GM12874 (cell line): ENCODE data around the gene LDLRAD4.

Experiments used
- TF ChIP-seq, protein P1 (sequence below): IDR thresholded peaks from 2 replicates; pipeline ENCODE4 v1.5.1; 2011; ENCODE audit warnings: low read depth, mild to moderate bottlenecking, control low read depth, low read length, moderate library complexity; ENCODE audit not compliant: insufficient read depth

Gene LDLRAD4

DNA sequence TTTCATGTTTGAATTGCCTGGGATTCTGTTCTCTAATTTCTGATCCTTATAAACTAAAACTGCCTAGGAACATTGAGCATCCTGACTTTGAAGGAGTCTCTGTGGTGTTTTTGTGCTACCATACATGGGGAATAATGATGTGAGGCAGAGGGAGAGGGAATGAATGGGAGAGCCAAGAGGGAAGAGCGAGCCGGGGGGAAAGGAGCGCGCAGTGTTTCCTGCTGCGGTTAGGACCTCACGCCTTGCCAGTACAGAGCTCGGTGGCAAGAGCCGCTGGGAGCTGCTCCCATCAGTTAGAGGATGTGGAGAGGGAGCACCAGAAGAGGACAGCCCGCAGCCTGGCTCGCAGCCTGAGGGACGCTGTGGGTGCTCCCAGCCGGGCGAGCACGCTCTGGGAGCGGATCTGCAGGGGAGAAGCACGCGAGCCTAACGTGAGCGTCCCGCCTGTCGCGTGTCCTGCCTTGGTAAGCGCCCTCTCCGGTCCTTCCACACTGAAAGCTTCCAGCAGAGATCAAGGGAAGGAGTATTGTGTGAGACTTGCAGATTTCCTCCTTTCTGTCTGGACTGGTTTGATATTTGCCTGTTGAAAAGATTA, 393.1 kb downstream of the LDLRAD4 start:
- TF ChIP-seq, protein P1, sequence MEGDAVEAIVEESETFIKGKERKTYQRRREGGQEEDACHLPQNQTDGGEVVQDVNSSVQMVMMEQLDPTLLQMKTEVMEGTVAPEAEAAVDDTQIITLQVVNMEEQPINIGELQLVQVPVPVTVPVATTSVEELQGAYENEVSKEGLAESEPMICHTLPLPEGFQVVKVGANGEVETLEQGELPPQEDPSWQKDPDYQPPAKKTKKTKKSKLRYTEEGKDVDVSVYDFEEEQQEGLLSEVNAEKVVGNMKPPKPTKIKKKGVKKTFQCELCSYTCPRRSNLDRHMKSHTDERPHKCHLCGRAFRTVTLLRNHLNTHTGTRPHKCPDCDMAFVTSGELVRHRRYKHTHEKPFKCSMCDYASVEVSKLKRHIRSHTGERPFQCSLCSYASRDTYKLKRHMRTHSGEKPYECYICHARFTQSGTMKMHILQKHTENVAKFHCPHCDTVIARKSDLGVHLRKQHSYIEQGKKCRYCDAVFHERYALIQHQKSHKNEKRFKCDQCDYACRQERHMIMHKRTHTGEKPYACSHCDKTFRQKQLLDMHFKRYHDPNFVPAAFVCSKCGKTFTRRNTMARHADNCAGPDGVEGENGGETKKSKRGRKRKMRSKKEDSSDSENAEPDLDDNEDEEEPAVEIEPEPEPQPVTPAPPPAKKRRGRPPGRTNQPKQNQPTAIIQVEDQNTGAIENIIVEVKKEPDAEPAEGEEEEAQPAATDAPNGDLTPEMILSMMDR, result no peak

DNA sequence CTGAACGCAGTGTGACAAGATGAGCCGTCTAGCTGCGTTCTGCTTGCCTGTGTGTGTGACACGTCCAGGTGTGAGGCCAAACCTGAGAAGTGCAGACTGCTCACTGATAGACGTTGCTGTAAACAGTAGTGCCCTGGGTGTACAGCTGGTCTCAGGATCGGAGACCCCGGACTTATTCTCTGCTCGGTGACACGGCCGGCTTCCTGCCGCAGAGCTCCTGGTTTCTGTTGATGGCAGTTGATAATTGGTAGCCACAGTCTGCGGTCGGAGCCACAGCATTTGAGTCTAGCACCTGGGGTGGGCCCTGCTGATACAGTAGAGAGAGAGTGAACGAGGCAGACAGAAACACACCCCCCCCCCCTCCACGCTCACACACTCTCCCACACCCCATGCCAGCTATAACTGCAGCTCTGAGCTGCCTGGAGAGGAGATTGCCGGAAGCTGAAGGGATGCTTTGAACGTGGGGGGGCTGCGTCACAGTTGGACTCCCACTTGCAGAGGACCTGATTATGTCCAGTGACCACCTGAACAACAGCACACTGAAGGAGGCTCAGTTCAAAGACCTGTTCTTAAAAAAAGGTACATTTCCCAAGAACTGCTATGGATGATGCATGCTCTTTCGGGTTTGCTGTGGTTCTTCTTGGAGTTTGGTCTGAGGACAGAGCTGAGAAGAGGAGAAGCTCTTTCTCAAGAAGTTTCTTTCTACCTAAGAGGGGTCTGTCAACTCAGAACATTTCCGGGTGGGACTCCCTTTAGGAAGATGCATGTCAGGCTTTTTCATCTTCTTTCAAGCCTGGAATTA, 393.8 kb downstream of the LDLRAD4 start:
- TF ChIP-seq, protein P1, result no peak

DNA sequence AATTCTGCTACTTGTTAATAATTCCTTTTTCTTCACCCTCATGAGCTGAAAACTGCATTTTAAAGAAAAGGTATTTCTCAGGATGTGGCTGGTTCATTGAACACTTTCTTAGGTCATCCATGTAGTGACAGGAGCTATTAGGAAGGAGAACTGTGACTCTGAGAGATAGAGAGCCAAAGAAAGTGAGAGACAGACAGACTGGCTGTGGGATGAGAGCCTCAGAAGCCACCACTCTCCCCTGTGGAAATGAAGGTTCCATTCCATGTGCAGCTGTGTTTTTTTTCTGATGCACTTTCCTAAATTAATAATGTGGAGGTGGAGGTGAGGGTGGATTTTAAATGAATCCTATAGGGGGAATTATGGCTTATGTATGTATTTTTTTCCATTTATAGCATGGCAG, 394.5 kb downstream of the LDLRAD4 start:
- TF ChIP-seq, protein P1, result no peak

DNA sequence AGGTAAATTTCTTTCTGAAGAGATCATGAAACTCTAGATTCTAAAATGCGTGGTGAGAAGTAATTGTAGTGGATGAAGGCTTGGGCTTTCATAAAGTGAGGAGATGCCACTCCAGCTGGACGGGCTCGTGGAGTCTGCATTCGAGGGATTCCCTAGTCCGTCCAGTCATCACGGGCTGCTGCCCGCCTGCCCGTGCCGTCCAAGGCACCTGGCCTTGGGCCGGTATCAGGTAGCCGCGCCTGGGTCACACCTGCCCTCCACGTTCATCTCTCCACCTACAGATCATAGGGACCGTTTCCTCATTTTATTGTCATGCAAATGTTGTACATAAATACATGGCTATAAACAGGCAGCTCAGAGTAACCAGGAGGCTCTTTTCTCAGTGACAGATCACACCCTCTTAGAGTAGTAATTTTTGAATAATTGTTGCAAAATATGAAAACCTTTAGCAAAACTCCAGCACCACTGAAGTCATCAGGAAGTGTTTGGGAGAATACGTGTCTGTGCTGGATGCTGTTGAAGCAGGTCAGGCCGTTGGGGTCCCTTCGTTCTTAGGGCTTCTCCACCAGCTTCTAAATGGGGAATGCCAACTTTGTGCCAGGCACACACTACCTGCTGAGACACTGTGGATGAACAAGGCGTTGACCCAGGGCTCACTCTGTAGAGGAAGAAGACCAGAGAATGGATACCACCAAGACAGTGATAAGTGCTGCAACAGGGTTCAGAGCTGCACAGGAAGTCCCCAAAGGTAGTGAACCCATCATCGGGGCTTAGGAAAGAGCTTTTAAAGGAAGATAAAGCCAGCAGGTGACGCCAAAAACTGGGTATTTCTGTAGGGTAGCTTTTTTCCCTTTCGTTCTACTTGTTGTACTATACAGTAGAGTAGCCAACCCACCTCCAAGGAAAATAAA, 395.3 kb downstream of the LDLRAD4 start:
- TF ChIP-seq, protein P1, result no peak

DNA sequence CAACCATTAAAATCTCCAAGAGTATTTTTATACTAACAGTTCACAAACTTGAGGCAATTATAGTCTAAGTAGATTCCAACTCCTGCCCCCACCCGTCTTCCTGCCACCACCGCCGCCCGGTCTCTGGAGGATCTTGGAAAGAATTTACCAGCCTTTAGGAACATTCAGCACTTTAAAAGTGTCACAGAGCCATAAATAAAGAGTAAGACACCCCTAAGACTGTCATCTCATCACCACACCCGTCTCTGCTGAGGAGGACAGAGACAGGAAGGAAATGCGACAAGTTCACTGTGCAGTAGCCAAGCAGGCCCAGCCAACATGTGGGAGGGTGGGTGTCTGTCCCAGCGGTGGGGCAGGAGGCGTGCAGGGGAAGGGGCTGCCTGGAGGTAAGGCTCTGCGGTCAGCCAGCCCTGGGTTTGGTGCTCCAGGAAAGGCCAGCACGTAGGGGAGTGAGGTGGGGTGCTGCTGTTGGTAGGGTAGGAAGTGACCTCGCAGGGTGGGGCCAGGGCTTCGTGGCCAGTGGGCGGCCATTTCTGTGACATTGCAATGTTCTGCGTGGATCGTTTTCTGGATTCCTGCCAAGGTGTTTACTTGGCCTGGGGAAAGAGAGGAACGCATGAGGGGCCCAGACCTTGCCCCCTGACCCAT, 396.2 kb downstream of the LDLRAD4 start:
- TF ChIP-seq, protein P1, result no peak

DNA sequence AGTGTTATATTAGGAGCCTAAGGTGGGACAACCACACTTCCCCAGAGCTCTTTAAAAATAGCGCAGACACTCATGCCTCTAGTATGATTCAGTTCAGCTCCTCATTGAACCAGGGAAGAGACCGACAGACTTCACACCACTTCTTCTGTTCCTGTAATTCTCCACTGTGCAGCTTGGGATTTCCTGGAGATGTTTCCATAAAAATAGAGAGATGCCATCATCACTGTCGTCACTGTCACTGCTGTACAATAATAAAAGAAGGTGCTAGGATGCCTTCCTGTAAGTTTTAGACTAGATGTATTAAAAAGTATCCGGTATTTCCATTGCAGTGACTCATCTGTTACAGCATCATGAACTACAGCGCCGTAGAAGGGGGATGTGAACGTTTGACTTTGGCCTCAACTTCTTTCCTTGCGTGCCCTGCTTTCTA, 396.9 kb downstream of the LDLRAD4 start:
- TF ChIP-seq, protein P1, result no peak

DNA sequence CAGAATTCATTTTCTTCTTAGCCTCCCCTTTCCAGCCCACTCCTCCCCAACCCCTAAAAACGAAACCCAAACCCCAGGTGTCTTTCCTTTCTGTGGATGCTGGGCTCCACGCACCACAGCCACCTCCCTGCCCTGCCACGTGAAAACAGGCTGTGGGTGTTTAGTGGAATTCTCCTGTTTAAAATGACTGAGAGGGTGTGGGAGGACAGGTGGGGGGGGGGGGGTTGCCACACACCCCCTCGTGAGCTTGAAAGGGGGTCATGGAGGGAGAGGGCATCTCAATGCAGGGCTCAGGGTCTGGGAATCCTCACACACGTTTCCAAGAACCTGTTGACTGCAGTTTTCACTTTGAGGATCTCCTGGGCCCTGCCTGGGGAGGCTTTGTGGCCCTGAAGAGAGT, 397.5 kb downstream of the LDLRAD4 start:
- TF ChIP-seq, protein P1, result no peak
